ENCODE results near the gene RAPGEF2. TPM values are rescaled to one million over a fixed set of nuclear protein-coding genes. Genes with fewer than 3 reads are reported as not detected.

RAPGEF2 gene
- total and polyA plus RNA-seq, 10 of the 15 experiments (the other 5 are each of a cell fraction or from before 2014, with no cell fraction given): 0.31 to 24.0 (median 2.9) TPM

DNA sequence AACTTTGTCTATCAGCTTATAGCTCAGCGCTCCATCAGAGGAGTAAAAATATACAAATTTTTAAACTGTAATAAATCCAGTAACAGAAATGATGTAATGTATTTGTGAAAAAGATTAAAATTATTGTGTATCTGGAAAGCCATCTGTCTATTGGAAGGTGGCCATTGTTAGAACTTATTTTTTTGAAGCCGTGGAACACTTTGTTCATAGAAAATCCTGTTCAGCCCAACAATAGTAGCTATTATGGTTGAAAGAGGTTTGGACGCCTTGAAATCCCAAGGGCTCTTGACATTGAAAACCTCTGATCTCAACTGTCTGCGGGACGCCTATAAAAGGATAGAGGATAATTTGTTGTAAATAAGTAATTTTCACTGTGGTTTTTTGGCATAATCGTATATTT lies 98.3 kb downstream of the RAPGEF2 start (continued):
- TF ChIP-seq MYC (IDR thresholded peaks at IDR 0.05; ENCODE audit: insufficient read depth, insufficient read length, insufficient replicate concordance, low read length, severe bottlenecking) (no peak), POLR2AphosphoS2 (IDR thresholded peaks at IDR 0.05; ENCODE audit: low read depth, low read length) (no peak), CBX3 (IDR thresholded peaks at IDR 0.05; ENCODE audit: borderline replicate concordance, low read depth) (no peak), ZNF207 (IDR thresholded peaks at IDR 0.05; ENCODE audit: borderline replicate concordance) (no peak), IKZF1 (conservative IDR thresholded peaks at IDR 0.05) (no peak), RFX5 (IDR thresholded peaks at IDR 0.05; ENCODE audit: low read depth, low read length) (no peak), MXI1 (IDR thresholded peaks at IDR 0.05; ENCODE audit: low read depth, low read length) (no peak), ZBED1 (IDR thresholded peaks at IDR 0.05; ENCODE audit: borderline replicate concordance) (no peak), ZNF622 (IDR thresholded peaks at IDR 0.05) (no peak), RB1 (IDR thresholded peaks at IDR 0.05; ENCODE audit: borderline replicate concordance) (no peak)
- TF ChIP-seq, protein P1, sequence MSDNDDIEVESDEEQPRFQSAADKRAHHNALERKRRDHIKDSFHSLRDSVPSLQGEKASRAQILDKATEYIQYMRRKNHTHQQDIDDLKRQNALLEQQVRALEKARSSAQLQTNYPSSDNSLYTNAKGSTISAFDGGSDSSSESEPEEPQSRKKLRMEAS (IDR thresholded peaks at IDR 0.05; ENCODE audit: low read depth, low read length): no peak
- TF ChIP-seq, protein P2, sequence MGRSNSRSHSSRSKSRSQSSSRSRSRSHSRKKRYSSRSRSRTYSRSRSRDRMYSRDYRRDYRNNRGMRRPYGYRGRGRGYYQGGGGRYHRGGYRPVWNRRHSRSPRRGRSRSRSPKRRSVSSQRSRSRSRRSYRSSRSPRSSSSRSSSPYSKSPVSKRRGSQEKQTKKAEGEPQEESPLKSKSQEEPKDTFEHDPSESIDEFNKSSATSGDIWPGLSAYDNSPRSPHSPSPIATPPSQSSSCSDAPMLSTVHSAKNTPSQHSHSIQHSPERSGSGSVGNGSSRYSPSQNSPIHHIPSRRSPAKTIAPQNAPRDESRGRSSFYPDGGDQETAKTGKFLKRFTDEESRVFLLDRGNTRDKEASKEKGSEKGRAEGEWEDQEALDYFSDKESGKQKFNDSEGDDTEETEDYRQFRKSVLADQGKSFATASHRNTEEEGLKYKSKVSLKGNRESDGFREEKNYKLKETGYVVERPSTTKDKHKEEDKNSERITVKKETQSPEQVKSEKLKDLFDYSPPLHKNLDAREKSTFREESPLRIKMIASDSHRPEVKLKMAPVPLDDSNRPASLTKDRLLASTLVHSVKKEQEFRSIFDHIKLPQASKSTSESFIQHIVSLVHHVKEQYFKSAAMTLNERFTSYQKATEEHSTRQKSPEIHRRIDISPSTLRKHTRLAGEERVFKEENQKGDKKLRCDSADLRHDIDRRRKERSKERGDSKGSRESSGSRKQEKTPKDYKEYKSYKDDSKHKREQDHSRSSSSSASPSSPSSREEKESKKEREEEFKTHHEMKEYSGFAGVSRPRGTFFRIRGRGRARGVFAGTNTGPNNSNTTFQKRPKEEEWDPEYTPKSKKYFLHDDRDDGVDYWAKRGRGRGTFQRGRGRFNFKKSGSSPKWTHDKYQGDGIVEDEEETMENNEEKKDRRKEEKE (IDR thresholded peaks at IDR 0.05): no peak
